ENCODE data around the gene CS.

DNA sequence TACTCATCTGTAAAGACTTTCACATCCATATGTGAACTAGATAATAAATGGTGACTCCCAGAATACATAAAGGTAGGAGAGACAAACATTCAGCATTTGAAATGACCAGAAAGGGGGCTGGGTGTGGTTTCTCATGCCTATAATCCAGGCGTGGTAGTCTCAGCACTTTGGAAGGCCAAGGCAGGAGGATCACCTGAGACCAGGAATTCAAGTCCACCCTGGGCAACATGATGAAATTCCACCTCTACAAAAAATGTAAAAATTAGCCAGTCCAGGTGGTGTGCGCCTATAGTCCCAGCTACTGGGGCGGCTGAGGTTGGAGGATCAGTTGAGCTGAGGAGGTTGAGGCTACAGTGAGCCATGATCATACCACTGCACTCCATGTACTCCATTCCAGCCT lies 4.1 kb upstream of the CS start:
- TF ChIP-seq, protein P1, sequence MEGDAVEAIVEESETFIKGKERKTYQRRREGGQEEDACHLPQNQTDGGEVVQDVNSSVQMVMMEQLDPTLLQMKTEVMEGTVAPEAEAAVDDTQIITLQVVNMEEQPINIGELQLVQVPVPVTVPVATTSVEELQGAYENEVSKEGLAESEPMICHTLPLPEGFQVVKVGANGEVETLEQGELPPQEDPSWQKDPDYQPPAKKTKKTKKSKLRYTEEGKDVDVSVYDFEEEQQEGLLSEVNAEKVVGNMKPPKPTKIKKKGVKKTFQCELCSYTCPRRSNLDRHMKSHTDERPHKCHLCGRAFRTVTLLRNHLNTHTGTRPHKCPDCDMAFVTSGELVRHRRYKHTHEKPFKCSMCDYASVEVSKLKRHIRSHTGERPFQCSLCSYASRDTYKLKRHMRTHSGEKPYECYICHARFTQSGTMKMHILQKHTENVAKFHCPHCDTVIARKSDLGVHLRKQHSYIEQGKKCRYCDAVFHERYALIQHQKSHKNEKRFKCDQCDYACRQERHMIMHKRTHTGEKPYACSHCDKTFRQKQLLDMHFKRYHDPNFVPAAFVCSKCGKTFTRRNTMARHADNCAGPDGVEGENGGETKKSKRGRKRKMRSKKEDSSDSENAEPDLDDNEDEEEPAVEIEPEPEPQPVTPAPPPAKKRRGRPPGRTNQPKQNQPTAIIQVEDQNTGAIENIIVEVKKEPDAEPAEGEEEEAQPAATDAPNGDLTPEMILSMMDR (IDR thresholded peaks at IDR 0.05; ENCODE audit: poor library complexity): no peak
- TF ChIP-seq EZH2phosphoT487 (IDR thresholded peaks at IDR 0.05; ENCODE audit: low read depth, severe bottlenecking, unreplicated experiment) (no peak), EZH2 (IDR thresholded peaks at IDR 0.05; ENCODE audit: borderline replicate concordance) (no peak)
